GM11168 (cell line): ENCODE data around the gene ADAMTS6.

Experiments
- in situ Hi-C: fragments of 300-500 bp; cut with MboI; formaldehyde crosslinking; loops from one replicate; pipeline ENCODE4 v1.12.0; 2022; ENCODE audit warnings: low sequenced_read_pairs; ENCODE audit not compliant: unreplicated experiment

The ADAMTS6 gene

DNA sequence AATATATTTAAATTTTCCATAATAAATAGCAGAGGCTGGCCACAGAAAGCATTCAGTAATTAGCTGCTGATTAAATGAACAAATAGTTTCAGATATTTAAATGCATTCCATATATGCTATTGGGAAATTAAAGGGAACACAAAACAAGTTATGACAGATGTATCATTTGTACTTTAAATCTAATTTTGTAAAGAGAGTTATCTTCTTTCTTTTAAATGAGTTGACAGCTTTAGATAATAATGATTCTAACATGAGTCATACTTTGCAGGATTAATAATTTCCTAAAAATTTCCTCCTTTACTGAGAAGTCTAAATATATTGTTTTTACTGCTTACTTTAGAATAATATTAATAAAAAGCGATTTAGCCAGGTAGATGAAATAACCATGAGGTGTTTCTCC lies 320.1 kb downstream of the ADAMTS6 start:
- in situ Hi-C loops = no loop called here

DNA sequence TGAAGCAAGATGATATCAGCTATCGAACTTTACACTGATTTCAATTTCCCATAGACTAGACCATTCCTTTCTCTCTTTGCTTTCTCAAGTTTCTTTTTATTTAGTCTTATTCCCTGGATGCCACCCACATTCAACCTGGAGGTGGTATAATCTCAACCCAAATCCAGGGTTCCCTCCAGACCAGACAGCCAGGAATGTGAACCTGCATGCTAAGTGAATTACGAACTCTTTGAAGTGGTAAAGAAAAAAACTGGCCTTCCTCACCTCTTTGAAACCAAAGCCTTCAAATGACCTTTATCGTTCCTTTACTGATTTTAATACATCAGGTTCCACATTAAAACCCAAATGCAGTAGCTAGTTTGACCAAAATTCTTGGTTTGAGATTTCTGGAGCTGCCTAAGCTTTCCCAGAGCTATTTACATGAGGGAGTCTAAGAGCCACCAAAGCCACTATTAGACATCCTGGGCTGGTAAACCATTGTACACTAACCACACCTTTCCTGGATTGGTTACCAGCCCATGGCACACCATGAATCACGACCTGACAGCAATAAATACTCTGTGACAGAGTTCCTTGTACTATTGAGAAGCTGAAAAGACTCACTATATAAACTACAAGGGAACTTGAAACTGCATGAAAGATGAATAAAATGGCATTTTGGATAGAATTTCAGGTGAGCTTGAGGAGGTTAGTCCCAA lies 323.7 kb downstream of the ADAMTS6 start:
- in situ Hi-C loops = no loop called here

DNA sequence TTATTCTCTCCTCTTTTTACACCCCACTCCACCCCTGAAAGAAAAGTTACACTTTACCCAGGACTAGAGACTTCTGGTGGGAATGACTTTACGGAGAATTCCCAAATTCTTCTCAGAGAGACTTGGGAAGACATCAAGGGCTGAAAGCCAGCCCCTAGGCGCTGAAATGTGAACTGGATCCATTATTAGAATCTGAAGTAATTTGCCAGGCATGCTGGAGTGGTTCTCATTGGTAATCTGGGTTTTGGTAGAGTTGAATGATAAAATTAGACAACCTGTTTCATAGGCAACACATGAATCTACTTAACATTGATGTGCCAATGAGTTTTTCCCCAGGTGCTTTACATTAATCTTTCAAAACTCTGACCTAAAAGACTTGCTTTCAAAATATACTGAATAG lies 324.8 kb downstream of the ADAMTS6 start:
- in situ Hi-C loops = no loop called here

DNA sequence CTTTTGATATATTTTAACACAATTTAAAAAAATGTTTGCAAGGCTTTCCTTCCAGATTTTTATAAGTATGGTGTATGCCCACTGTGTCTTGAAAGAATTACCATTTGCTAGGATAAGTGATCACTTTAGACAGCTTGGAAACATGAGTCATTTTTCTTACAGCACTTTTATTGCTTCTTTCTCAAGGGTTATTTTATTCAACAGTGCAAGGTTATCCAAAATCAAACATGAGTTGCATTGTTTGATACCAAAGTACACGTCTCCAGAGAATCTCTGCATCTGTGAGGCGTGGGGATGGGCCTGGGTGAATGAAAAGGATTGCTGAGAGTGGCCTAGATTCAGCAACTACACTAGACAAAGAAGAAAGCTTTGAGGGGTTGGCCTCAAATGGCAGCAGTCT lies 329.6 kb downstream of the ADAMTS6 start:
- in situ Hi-C loops = no loop called here

DNA sequence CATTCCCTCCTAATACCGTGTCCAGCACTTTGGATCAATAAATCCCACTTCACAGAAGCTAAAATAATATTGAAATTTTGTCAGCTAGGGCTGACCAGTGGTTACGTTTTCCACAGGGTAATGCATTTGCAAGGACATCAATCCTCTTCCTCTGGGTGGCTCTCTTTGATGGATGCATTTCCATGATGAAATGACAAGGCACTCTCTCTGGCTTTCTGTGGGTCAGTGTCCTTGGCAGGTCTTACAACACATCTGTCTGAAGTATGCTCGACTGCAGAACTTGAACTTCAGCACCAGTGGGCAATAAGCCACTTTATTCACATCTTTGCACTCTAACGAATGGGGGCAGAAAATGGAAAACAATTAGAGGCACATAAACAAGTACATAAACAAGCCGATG lies 330.1 kb downstream of the ADAMTS6 start:
- in situ Hi-C loops = no loop called here

DNA sequence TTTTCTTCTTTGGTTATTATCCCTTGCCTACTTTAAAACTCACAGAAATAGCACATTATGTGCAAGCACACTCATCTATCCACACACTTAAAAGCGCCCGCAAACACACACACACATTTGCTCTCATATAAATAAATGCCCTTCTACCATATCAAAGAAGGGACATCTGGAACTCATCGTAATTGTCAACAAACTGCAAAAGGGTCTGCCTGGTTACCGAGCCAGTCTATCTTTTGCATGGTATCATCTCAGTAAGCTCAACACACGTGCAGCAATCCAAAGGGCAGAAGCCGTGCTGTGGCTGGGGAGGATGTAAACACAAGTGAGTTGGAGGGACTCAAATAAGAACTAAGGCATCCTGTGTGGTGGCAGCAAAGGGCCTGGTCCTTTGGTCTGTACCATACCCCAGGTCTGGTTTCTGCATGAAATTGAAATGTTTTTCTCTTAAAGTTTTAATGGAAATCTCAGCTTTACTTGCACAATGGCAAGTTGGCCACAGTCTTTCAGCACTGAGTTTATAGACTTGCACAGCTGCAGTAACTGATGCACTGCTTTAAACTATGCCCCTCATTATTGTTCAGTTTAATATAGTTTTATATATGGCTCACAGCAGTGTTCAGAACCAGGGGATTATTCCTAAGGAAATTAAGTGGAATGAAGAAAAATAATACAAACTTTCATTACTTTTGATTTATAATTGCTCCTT lies 331.0 kb downstream of the ADAMTS6 start:
- in situ Hi-C loops = no loop called here

DNA sequence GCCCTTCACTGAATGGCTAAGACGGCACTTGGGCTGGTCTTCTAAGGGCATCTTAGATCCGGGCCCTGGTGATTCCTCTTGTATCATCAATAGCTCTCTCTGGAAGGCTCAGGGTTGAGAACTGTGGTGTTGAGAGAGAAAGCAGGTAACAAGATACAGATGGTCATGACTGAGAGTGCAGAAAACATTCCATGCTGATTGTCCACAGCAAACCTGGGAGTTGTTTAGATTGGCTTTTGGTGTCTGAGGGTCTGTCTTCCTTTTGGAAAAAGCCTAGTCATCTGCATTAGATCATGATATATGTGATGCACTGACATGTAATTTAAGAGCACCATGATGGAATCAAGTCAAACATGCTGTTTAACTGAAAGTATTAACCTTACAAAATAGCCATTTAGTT lies 331.9 kb downstream of the ADAMTS6 start:
- in situ Hi-C loops = no loop called here

DNA sequence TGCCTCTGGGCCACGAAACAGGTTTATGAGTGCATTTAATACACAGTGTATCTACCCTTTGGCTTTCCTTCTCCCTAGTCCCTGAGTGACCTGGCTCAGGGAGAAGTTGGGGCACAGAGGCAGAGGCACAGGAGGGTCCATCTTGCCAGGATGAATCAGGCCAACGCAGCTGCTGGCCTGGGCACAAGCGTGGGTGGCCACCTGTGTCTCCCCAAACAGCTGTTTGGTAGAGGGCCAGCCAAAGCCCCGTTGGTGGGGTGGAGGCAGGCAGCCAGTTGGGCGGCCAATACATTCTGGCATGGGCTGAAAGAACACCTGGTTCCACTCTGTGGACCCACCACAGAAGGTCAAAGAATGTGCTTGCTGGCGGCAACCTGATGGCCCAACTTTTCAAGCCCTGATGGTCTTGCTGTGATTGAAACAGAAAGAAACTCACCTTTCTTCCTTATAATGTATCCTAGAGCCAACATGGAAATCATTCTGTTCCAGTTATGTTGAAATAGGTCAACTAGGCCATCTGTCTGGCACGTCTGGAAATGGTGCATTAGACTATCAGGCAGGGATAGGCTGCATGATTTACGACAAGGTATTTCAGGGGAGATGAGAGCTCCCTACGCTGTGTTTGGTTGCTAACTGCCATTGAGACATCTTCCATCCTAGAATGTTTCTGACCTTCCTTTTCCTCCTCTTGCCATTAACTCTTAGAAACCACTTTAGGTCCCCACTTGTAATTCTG lies 337.4 kb downstream of the ADAMTS6 start:
- in situ Hi-C loops = no loop called here

DNA sequence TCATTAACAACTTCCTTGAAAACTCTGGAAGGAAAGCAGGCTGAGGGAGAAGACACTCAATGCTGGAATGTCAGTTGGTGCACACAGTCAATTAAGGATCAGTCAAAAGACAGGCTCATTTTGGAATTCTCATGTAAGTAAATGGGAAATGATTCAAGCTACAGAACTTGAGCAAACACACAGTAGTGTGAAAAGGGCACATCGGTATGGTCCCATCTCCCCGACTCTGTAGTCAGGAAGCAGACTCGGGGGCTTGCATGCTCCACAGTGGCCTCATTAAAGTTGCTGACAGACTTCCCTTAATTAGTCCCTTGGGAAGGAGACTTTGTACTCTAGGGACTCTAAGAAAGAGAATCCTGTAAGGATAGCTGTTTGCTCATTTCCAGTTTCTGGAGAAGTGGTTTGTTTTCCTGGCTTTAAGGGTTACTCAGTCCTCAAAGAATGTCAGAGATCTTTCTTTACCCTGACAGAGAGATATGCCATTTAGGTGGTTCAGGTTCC lies 339.2 kb downstream of the ADAMTS6 start:
- in situ Hi-C loops = no loop called here

DNA sequence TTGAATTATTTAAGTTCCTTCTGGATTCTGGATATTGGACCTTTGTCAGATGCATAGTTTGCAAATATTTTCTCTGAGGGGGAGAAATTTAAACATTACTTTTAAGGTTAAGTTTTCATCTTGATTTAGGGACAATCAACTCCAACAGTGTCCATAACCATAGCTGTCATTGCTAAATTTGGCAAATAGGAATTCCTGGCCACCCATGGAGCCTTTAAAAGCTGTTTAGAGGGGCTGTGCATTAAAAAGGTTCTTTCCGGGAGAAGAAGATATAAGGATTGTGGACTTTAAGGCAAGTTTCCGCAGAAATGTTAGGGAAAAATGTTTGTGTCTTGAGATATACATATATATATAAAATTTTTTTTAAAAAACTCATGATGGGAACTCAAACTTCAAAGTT lies 339.7 kb downstream of the ADAMTS6 start:
- in situ Hi-C loops = no loop called here

DNA sequence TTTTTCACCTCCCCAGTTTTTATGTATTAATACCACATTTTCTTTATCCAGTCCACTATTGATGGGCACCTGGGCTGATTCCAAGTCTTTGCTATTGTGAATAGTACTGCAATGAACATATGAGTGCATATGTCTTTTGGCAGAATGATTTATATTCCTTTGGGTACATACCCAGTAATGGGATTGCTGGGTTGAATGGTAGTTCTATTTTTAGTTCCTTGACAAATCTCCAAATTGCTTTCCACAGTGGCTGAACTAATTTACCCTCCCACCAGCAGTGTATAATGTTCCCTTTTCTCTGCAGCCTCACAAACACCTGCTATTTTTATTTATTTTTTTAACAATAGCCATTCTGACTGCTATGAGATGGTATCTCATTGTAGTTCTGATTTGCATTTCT lies 340.2 kb downstream of the ADAMTS6 start:
- in situ Hi-C loops = no loop called here

DNA sequence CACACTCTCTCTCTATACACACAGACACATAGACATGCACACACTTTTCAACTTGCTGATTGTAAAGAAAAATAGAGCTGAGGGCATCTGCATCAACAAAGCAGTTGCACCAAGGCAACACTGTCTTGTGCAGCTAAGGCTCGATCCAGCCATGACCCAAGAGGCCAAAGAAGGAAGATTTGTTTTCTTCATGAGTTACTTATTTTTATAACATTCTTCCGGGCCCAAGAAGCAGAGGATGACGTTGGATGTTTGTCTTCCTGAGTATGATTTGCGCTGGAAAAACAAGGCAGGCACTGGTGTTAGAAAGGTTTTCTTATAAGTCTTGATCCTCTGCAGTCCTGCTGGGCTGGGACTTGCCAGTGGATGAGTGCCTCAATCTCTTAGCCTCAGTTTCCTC lies 344.1 kb downstream of the ADAMTS6 start:
- in situ Hi-C loops = no loop called here

DNA sequence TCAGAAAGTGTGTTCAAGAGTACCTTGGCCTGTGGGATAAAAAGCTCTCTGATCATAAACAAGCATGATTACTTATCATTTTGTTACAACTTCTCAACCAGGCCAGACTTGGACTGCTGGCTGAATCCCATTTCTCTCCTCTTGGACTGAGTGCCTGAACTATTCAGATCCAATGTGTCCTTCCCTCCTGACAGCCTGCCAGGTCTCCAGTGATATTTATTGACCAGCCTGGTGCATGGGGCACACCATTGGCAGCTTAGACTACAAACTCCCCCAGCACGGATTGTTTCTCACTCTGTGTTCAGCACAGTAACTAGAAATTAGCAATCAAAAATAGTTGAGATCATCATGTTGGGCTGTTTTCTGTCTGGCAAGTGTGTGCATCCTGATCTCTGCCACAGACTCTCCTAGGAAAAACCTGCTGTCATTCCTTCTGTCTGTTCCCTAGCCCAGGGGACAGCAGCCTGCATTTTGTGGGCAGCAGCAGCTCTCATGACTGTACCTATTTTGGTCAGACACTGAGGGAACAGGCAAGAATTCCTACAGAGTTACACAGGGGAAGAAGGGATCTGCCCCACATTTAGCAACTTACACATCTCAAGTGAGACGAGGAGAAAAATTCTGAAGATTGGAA lies 348.1 kb downstream of the ADAMTS6 start:
- in situ Hi-C loops = no loop called here

DNA sequence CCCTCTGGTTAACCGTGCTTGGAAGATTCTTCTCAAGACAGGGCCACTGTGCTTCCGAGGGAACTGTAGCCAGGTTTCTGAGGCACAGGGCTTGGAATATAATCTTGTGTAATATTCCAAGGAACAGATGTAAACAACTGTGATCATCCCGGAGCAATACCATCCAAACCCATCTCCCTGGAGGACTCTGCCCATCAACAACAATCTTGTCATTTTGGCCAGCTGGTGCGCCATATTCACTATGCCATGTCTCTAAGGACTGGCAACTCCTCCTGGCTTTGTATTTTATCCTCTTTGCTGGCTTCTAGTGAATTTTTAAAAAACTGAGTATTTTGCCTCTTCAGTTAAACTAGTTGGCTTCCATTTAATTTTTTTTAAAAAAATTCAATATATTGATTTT lies 349.3 kb downstream of the ADAMTS6 start:
- in situ Hi-C loops = no loop called here

DNA sequence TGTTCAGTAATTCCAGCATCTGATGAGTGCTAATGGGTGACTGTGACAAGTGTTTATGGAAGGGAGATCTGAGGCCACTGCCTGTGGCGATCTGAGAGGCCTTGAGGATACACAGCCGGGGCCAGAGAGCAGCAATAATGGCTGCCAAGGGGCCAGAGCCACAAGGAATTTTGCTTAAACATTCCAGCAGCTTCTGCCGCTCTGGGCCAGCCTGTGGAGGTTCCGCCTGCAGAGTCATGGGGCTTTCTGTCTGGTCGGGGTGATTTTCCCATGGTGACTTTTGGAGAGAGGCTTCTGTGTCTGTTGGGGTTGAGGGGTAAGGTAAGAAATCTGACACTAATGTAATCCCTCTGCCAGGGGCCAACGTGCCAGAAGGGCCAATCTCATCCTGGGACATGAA lies 353.5 kb downstream of the ADAMTS6 start:
- in situ Hi-C loops = no loop called here

DNA sequence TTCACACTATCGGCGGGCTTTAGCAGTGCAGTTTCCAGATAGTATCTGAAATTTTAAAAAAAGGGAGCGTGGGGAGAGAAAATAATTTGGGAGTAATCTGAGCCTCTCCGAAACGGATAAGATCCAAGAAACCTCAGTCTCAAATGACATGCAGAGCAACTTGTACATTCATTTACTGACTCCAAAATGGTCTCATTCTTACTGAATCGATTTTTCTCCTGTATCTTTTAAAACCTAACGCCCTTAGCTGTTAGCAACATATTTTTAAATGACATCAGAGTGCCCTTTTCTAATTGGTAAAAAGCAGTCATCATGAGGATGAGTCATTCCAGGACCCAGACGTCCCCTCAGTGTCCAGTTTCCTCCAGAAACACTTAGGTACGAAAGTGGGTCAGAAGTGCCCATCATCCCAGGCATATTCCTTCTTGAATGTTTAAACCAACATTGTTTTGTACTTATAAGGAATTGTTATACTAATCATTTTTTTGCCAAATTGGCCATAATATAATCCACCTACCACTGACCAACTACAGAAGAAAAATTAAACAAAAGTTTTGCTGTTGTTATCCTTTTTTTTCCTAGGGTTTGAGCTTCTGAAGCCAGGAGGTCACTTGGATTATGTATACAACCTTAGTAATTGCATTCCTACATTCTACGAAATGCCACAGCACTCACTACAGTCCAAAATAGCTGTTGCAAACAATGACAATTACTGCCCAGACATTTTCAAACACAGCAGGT lies 354.4 kb downstream of the ADAMTS6 start:
- in situ Hi-C loops = no loop called here

DNA sequence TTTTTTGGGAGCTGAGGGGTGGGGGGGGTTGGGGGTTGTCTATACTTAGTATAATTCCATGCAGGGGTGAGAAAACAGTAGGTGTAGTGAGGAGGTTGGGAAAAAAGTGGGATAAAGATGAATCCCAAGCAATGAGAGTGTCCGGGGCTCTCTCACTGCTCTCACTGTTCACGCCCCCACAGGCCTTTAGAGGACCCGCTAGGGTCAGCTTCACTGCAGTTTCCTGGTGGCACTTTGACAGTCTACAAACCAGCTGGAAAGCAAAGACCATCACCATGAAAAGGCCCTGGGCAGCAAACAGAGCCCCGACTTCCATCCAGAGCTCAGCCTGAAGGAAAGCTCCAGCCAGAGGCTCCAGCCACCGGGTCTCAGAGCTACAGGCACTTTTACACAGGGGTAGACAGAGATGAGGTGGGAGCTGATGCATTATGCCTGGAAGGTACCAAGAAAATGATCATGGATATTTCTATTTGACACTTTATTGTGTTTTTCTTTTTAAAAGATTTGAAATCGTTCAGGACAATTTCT lies 355.1 kb downstream of the ADAMTS6 start:
- in situ Hi-C loops = no loop called here

DNA sequence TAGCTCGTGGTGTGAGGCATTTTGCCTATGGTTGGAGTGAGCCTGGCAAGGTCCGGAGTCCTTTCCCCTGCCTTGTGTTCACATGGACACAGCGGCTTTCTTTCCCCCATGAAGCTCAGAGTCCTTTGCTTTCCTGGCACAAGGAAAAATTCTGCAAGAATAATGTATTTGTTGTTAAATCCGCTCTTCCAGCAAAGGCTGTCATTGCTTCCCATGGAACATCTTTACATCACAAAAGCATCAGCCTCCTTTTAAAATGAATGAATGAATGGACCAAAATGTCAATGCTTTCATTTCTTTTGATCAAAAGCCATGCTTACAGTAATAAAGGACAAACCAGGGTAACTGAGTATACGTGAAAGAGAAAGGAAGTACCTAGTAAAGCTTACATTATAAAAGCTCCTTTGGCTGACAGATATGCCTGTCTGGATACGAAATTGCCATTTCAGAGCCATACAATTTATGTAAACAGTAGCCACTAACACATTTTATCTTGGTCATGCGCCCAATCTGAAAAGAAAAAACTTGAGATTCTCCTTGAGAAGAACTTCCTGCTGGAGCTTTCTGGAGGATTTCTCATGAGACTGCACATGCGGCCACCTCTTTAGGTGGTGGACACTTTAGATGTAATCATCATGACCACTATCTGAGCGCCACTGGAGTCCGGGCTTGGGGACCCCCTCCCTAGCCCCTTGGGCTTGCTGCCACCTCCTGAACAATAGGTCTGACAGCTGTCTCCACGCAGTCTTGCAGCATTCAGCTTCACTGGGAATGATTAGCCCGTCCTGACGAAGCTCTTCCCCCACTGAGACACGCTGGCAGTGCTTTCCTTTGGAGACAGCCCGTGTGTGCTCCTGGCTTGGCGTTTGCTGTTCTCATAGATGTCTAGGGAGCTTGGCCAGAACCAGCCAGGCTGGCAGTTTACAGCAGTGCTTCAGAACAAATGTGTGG lies 355.9 kb downstream of the ADAMTS6 start:
- in situ Hi-C loops = no loop called here
